Activated naive CD4-positive, alpha-beta T cell treated with Interleukin-2 at 50 U/mL for 16 hours (primary cell): ENCODE data around the gene DNAJC5G.
"Not testable (repeated sequence)": the region's sequence is repeated elsewhere in the genome, so short reads cannot be mapped to it uniquely, and the experiment has no call there.

ENCODE experiments used
- DNase-seq: peaks from one replicate; pipeline ENCODE4 v3.0.0-alpha.2; 2020

The DNAJC5G gene

DNA sequence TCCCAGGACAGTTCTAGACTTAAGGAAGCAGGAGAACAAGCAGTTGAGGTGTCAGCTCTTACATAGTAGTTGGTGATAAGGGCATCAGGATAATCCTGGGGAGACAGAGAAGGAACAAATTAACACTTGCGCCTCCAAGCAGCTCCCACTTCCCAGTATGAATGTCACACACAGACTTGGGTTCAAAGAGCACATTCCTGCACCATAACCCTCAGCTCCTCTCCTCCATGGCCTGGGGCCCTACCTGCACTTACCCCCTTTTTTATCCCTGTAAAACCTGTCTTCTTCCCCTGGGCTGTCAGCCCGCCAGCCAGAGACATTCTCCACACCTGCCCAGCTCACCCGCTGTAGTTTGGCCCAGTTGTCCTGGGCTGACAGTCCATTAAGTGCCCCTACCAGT, 36.9 kb downstream of the DNAJC5G start:
- DNase-seq = no peak

- DNase-seq = no peak
These were observed 38.8 kb downstream of the DNAJC5G start for GRCh38 chr2:27313882-27314645.

GRCh38 chr2:27314709-27315108, 39.5 kb downstream of the DNAJC5G start:
- DNase-seq = no peak

GRCh38 chr2:27315122-27315521, 39.9 kb downstream of the DNAJC5G start:
- no peak for DNase-seq

DNA sequence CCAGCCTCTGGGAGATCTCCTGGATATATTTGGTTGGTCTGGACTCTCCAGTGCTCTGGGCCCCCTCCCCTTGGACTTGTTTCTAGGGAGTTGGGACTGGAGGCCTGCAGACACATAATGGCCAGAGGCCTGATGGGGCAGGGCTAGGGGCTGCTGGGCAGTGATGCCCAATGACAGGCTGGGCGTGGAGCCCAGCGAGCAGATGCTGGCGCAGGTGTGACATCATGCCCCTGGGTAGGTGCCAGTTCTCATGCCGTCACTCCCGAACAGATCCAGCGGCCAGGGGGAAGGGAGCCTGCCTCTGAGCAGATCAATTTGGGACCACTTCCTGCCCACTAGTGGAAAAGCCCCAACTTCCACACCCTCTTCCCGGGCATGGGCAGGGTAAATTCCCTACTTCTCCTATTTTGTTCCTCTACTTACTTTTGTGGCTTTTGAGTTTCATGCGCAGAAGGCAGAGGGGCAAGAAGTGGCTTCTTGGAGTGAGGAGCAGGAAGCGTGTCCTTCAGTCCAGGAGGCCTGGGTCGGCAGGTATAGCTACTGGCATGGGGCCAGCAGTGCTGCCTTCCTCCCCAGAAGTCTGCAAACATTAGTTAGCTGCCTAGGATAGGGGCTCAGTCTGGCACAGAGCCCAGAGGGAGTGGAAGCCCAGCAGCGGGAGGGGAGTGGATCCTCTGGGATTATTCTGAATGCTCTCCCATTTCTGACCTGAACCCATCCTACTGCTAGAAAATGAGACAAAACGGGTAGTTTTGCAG, 41.6 kb downstream of the DNAJC5G start:
- no peak for DNase-seq

DNA sequence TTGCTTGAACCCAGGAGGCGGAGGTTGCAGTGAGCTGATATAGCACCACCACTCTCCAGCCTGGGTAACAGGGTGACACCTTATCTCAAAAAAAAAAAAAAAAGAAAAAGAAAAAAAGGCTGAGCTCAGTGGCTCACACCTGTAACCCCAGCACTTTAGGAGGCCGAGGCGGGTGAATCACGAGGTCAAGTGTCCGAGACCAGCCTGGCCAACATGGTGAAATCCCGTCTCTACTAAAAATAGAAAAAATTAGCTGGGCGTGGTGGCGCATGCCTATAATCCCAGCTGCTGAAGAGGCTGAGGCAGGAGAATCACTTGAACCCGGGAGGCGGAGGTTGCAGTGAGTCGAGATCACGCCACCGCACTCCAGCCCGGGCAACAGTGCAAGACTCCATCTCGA, 44.6 kb downstream of the DNAJC5G start:
- DNase-seq = not testable (repeated sequence)

DNA sequence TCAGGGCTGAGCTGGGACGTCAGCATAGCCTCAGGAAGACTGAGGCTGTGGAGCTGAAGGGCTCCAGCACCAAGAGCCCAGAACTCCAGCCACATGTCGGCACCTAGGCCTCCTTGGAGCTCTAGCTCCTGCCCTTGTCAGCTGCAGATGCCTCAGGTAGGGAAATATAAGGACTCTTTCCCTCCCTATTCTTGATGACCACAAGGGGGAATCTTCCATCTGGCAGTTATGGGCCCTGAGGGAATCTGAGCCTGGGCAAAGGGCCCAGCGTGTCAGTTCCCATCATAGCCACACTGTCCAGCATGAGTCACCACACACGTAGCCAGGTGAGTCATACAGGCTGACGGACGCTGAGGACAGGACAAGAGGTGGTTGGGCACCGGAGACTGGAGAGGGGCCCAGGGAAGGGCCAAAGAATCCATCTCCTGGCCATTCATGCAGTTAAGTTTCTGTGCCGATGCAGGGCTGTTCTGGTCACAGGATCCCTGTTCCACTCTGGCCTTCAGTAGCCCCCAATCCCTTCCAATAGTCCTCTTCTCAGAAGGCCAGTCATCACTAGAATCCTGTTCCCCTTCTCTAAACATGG, 45.8 kb downstream of the DNAJC5G start:
- DNase-seq = no peak

- DNase-seq = no peak
These were observed 47.1 kb downstream of the DNAJC5G start for GRCh38 chr2:27322301-27322765.

DNA sequence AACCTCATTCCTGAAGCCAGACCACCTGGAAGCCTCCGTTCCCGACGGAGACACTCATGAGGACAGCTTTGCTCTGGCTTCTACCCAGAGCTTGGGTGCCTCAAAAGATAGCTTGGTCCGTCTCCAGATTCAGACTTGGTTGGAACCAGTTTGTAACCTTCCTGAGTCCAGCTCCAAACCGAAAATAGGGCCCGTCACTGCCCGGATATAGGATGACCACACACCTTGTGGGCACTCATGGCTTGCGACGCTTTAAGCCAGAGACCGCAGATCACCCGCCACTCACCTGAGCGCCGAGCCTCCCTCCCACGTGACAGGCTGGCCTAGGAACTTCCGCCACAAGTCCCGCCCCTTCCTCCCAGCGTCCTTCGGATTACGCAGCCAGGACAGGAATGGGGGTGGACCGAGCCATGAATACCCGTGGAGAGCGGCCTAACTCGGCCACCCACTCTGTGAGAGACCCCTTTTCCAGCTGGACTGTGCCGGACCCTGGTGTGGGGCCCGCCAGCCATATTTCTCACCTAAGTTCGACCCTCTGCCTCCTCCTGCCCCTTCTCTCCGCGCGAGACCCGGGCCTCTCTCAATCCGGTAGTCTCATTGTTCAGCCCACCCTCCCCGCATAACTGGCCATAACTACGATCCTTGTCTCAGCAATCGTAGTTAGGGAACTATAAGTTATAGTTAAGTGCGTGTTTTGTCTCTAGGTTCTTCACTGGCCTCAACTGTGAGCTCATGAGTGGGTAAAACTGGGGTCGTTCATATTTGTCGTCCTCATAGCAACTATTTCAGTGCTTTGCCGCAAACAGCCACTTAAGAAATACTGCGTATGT, 47.7 kb downstream of the DNAJC5G start, which contains the start of gene MPV17:
Gene MPV17 (minus strand): TSS at position 332 of the 830 bp plus-strand sequence. CDS start 580 bp downstream, outside the sequence.
- peak; percentile 91 for DNase-seq

DNA sequence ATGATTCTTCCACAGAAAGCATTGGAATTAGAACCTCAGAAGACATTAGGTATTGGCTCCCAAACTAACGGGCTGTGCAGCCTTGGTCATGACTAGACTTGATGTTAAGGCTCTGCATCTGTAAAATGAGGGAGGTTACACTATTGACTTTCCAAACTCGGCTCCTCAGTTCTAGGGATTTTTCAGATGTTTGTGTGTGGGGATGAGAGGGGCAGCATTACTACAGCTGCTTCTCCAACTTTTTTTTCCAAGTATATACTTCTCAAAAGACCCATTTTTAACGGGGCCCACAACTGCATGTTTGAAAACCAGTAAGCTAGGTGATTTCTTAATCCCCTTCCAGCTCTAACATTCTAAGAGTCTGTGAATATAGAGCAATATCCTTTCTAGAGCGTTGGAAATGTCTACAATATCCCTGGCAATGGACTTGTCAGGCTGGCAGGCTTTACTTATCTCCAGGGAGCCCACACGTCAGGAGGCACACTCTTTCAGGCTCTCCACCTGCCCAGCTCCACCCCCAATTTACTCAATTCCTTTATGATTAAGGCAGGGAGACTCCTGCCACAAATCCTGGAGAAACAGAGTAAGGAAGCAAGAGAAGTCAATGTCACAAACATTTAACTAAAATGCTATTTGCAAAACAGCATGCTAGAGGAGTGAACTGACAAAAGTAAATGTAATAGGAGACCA, 48.5 kb downstream of the DNAJC5G start:
- no peak for DNase-seq

DNA sequence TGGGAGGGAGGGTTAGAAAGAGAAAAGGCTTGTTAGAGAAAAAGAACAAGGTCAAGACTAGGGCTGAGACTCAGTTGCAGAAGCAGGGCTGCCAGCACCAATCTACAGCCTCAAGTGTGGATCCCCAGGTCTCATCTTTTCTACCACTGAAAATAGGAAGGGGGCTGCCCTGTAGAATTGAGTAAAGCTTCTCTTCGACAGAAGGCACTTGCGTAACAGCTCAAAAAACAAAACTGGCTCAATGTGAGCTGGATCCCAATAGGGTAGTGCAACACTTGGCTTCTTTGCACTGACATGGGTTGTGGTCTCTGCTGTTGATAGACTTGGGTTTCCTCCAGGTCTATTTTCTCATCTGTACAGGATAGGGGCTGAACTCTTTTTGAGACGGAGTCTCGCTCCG, 49.5 kb downstream of the DNAJC5G start:
- DNase-seq = no peak
